GM18909 (cell line): ENCODE measurements around the gene SEMA4G.

ENCODE experiments used
- ATAC-seq: cut with Tn5 transposase; IDR thresholded peaks from one replicate; pipeline ENCODE4 v1.9.1; 2021; ENCODE audit warnings: mild to moderate bottlenecking; ENCODE audit not compliant: unreplicated experiment, poor library complexity

The SEMA4G gene

GRCh38 chr10:100986952-100987684 lies 17.8 kb downstream of the SEMA4G start, which contains the start of the genes MRPL43 and TWNK:
TSS of gene MRPL43 (minus strand) at chr10:100987497. CDS start at chr10:100987443, 54 bp downstream.
TSS of gene TWNK (plus strand) at chr10:100987543. CDS start at chr10:100988211, 668 bp downstream.
- ATAC-seq: peak; percentile 79

GRCh38 chr10:100987685-100988049 lies 18.4 kb downstream of the SEMA4G start:
- ATAC-seq: peak; percentile 8

GRCh38 chr10:100988166-100988565 lies 18.9 kb downstream of the SEMA4G start:
- ATAC-seq: no peak

DNA sequence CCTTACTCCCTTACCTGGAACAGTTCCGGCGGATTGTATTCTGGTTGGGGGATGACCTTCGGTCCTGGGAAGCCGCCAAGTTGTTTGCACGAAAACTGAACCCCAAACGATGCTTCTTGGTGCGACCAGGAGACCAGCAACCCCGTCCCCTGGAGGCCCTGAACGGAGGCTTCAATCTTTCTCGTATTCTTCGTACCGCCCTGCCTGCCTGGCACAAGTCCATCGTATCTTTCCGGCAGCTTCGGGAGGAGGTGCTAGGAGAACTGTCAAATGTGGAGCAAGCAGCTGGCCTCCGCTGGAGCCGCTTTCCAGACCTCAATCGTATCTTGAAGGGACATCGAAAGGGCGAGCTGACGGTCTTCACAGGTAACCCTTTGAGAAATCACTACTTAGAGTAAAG lies 19.8 kb downstream of the SEMA4G start:
- ATAC-seq: no peak

DNA sequence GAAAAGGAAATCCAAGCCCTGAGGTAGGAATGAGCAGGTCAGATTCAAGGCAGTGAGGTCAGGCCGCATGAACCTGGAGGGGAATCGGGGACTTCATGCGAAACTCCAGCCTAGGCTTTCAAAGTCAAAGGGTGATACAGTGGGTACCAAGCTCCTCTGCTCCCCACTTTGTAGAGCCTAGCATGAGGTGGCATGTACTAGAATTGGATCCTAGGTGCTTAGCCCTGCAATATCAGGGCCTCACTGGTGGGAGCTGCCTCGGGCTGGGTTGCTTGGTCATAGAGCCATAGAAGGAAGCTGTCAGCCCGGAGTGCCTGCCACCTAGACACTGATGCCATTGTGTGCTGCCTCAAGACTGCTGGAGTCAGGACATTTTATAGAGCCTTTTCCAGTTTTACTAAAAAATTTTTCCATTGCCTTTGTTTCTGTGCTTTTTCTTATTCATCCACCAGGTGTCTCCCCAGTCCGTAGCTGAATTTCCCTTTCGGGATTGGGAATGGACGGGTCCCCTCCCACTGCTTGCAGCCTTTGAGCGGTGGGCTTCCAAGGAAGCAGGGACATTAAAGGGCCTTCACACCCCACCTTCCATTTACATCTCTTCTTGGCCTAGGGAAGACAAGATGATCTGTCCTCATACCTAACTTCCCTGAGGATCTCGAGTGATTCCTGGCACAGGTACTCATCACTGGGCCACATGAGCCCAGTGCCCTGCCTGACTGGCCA lies 24.8 kb downstream of the SEMA4G start:
- ATAC-seq: no peak

DNA sequence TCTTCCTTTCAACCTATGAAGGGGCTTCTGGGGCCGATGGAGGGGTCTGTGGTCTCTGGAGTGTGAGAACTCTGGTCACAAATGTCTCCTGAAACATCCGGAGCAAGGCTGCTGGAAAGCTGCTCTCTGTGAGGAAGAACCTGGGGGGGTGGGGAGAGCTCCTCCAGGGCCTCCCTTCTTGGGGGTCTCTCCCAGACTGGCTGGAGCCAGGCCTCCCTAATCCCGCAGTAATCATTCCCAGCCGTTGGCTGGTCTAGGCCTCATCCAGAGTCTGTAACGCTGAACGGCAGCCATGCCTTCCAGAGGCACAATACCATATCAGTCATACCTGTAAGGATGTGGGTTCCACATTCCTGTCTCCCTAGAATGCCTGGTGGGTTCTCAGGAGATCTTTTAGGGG lies 25.9 kb downstream of the SEMA4G start:
- ATAC-seq: no peak

- no peak for ATAC-seq
Observed at GRCh38 chr10:100996678-100997359, 27.5 kb downstream of the SEMA4G start.

DNA sequence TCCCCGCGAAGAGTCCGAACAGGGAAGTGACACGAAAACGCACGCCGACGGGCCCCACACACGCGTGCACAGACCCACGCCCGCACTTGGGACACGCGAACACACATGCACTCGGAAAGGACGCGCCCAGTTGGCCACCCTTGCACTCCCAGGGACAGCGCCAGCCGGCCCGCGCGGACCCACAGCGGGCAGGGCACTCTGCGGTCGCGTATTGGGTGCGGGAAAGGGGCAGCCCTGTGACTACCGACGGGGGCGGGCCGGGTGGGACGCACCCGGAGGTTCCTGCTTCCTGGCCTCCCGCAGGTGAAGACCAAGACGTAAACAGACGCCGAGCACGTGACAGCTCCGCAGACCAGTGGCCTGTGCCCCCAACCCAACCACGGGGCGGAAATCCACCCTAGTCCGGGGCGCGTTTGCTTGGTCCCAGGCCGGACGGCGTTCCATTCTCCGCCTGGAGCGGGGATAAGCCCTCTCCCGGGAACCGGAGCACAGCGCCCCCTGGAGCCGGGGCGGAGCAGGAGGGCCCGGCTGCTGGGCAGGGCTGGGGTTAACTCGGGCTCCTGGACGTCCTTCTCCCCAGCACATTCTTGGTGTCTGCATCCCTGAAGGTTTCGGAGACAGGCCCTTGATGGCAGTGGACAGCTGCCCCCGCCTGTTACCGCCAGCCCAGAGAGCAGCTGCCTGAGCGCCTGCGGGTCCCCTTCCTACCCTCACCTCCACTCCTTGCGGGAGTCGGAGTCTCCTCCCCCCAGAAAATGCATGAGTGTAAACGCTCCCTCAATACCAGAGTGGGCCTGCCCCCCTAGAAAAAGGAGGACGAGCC lies 28.3 kb downstream of the SEMA4G start:
- peak; percentile 25 for ATAC-seq

DNA sequence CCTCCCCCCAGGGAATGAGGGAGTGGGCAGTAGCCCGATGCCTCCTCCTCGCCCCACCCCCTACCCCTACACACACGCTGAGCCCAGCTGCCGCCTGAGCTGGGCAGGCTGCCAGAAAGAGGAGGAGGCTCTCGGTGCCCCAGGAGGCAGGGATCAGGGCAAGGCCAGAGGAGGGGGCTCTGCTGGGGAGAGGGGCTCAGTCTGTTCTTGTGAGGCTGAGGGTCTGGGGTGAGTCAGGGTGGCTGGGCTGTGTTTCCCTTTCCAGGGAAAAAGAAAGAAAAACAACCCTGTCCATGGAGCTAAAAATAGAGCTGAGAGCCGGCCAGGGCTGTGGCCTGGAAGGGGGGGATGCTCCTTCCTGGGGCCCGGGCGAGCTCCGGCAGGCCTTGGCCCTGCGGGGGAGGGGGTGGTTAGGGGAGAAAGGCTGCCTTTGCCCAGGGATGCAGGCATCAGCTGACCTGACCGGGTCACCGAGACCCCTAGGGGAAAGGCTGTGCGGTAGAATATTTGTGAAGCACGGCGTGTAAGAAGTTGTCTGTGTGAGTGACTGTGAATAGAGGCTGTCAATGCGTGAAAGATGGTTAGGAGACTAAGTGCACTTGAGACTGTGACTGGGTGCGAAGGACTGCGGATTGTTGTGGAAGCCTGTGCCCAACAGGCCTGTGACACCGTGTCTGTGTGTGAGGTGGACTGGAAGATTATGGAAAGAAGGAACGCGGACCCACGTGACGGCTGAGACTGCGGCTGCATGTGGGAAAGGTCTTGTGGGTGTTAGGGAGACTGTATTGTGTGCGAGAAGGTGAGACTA lies 29.1 kb downstream of the SEMA4G start:
- peak; percentile 38 for ATAC-seq

- peak; percentile 54 for ATAC-seq
Observed at GRCh38 chr10:100998991-100999741, 29.9 kb downstream of the SEMA4G start.

- no peak for ATAC-seq
Observed at GRCh38 chr10:100999742-101000126, 30.4 kb downstream of the SEMA4G start, which contains the start of gene LZTS2. TSS of gene LZTS2 (plus strand) at chr10:100999808. CDS start at chr10:101002539, 2,731 bp downstream.

DNA sequence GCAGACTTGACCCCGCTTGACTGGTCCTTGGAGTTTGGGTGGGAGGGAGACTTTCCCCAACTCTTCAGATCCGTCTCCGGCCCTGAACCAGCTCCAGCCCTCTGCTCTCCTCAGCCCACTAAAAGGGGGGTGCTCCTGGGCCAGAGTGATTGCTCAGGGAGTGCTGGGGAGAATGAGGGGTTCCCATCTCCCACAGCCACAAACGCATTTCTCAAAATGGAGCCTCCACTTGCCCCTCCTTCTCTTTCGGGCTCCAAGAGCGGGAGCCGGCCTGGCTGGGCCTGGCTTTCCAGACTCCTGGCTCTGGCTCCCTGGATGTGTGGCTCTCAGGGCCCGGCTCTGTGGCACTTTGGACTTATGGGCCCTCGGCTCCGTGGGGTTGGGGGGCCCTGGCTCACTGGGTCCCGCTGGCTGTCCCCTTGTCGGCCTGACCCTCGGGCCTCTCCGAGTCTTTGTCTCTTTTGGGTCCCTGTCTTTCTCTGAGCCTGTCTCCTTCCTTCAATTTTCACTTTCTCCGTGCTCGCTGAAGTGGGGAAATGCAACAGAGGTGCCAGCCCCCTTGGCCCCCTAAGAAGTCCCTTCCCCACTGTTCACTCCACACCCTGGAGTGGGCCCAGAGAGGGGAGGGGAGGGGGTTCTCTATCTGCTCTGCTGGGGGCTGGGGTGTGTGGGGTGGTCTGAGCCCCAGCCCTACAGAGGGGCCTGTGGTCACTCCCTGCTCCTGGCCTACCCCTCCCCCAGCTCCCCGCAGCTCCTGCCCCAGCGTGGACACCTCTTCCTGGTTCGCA lies 31.0 kb downstream of the SEMA4G start:
- no peak for ATAC-seq

DNA sequence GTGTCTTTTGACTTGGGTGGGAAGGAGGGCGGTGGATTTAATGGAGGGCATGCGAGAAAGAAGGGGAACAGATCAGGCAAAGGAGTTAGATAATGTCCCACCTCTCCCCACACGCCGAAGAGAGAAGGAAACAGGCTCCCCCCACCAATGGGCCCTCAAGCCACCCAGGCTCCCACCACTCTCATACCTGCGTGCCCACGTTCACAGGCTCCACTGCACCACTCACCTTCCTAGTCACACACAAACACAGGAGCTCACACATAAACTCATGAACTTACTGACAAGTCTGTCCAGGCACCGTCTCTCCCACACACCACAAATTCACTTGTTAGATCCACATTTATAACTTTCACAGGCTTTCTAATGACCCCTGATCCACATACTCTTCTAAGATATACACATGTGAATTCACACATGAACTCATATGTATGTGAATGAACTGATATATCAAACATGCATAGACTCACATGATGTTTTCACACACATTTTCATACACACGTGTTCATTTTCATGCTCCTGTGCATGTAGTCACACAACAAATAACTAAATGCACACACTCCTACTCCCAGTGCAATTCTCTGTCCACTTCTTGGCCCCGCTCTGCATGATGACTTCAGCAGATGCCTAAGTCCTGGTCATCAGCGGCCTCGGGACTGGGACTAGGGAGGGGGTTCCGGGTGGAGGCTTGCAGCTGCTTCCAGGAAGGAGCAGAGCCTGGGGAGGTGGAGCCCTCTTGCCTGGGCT lies 31.8 kb downstream of the SEMA4G start:
- ATAC-seq: no peak

- no peak for ATAC-seq
Observed at GRCh38 chr10:101001659-101002035, 32.3 kb downstream of the SEMA4G start.

DNA sequence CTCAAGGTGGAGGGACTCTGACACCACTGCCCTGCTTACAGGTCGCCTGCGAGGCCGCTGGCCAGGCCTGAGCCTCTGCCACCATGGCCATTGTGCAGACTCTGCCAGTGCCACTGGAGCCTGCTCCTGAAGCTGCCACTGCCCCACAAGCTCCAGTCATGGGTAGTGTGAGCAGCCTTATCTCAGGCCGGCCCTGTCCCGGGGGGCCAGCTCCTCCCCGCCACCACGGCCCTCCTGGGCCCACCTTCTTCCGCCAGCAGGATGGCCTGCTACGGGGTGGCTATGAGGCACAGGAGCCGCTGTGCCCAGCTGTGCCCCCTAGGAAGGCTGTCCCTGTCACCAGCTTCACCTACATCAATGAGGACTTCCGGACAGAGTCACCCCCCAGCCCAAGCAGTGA lies 33.2 kb downstream of the SEMA4G start:
- ATAC-seq: no peak

DNA sequence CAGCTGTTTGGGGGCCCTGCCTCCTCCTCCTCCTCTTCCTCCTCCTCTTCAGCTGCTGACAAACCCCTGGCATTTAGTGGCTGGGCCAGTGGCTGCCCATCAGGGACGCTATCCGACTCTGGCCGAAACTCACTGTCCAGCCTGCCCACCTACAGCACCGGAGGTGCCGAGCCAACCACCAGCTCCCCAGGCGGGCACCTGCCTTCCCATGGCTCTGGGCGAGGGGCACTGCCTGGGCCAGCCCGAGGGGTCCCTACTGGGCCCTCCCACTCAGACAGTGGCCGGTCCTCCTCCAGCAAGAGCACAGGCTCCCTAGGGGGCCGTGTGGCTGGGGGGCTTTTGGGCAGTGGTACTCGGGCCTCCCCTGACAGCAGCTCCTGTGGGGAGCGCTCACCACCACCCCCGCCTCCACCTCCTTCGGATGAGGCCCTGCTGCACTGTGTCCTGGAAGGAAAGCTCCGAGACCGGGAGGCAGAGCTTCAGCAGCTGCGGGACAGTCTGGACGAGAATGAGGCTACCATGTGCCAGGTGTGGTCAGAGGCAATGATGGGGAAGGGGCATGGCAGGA lies 34.4 kb downstream of the SEMA4G start:
- ATAC-seq: no peak

DNA sequence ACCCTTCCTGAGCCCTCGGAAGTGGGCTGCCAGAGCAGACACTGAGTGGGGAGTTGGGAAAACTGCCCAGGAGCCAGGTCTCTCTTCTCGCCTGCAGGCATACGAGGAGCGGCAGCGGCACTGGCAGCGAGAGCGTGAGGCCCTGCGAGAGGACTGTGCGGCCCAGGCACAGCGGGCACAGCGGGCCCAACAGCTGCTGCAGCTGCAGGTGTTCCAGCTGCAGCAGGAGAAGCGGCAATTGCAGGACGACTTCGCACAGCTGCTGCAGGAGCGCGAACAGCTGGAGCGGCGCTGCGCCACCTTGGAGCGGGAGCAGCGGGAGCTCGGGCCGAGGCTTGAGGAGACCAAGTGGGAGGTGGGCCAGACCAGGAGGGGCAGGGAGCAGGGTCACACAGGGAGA lies 36.1 kb downstream of the SEMA4G start:
- no peak for ATAC-seq
